Measurements from ENCODE around the gene GFER. TPM values are rescaled to one million over a fixed set of nuclear protein-coding genes. Genes with fewer than 3 reads are reported as not detected.

The GFER gene
- total and polyA plus RNA-seq, 9 of the 15 experiments (the other 6 are each of a cell fraction or from before 2014, with no cell fraction given): 4.3 to 53.7 (median 19.8) TPM

- in situ Hi-C loops (cut with MboI) (no loop called here), intact Hi-C loops (cut with micrococcal nuclease) (no loop called here)
- BruUV-seq (replicated peaks): no TSS peak
- TF ChIP-seq, protein P1, sequence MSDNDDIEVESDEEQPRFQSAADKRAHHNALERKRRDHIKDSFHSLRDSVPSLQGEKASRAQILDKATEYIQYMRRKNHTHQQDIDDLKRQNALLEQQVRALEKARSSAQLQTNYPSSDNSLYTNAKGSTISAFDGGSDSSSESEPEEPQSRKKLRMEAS (CRISPR knock-in tag; IDR thresholded peaks at IDR 0.05): 0 out of 2 replicates have a peak, but pooled peaks have one; percentile 9
- TF ChIP-seq SMC3 (conservative IDR thresholded peaks at IDR 0.05; ENCODE audit: insufficient read depth, low read depth, low read length) (no peak), SAFB (IDR thresholded peaks at IDR 0.05; ENCODE audit: borderline replicate concordance, low read depth, low read length) (no peak), HDAC2 (IDR thresholded peaks at IDR 0.05) (no peak), RUNX1 (IDR thresholded peaks at IDR 0.05; ENCODE audit: low read depth) (no peak), NFATC3 (IDR thresholded peaks at IDR 0.05) (no peak), FOXP1 (CRISPR knock-in tag; IDR thresholded peaks at IDR 0.05) (no peak), EHMT2 (IDR thresholded peaks at IDR 0.05) (no peak)
- Histone ChIP-seq H3K4me3 (no peak overlapping the region), H3K9me1 (ENCODE audit: control insufficient read depth, insufficient read depth, low read length) (peaks cover under 1% of the 10 kb centered on the region), H3K79me2 (ENCODE audit: control insufficient read depth, insufficient read depth, low read length) (peaks cover 11% of the 10 kb centered on the region), H4K20me1 (replicated peaks; ENCODE audit: control insufficient read depth, insufficient read depth, low read length) (peaks cover 1% of the 10 kb centered on the region), H3K4me1 (replicated peaks in 1 of 2; ENCODE audit: control insufficient read depth in 2 of 2, insufficient read depth in 2 of 2, low read length in 2 of 2) (peaks cover 22 to 65% of the 10 kb centered on the region in 2 experiments), H3K36me3 (ENCODE audit: control insufficient read depth, insufficient read depth, low read length) (no peaks in the 10 kb centered on the region), H3K9ac (ENCODE audit: insufficient read depth in 1 of 2, low read depth in 2 of 2, low read length in 2 of 2) (peak overlapping the region in 1 of 2 experiments; percentile 48; a peak in 1 of 4 replicates), H3K9me3 (replicated peaks; ENCODE audit: control insufficient read depth, insufficient read depth, low read depth, low read length) (no peaks in the 10 kb centered on the region), H3K27me3 (ENCODE audit: control insufficient read depth in 2 of 2, insufficient read depth in 2 of 2, low read length in 2 of 2) (no peaks in the 10 kb centered on the region), H3K27ac (ENCODE audit: extremely low read depth, low read depth, low read length) (no peak overlapping the region), H2AFZ (ENCODE audit: low read depth, low read length) (no peak overlapping the region), H3K4me2 (ENCODE audit: insufficient read depth, low read length) (no peak overlapping the region)
- FAIRE-seq (no peak), ATAC-seq (no peak), DNase-seq (ENCODE audit: extremely low read depth in 1 of 4, low spot score in 3 of 4) (no peak)
- ChIA-PET POLR2A (interaction anchor here (0.5 to 2.9 kb wide), 6 partner anchors 14 to 1926 kb away, joined by 3 to 27 read pairs (median 4); partner anchors contain the start of genes RPS2 and TRAF7), CTCF (ENCODE audit: low intra/inter-chr PET ratio) (no interaction called here)
- 83% methylated on average over 31 of the region's 38 CpGs for WGBS (ENCODE audit: insufficient coverage, low coverage, missing lambda C conversion rate)
Measured at GRCh38 chr16:1946495-1947368, 37.3 kb upstream of the GFER start.
